ENCODE measurements around the gene GHRHR. TPM values are rescaled to one million over a fixed set of nuclear protein-coding genes. Genes with fewer than 3 reads are reported as not detected.
A peak's percentile ranks its signal among the peaks of the same experiment; 100 is the strongest.

Gene GHRHR
- total RNA-seq (not detected), polyA plus RNA-seq (not detected)
- long read RNA-seq, donor 1, result 0 reads
- long read RNA-seq, donor 2, result 0 reads
- long read RNA-seq, donor 3, result 0 reads

DNA sequence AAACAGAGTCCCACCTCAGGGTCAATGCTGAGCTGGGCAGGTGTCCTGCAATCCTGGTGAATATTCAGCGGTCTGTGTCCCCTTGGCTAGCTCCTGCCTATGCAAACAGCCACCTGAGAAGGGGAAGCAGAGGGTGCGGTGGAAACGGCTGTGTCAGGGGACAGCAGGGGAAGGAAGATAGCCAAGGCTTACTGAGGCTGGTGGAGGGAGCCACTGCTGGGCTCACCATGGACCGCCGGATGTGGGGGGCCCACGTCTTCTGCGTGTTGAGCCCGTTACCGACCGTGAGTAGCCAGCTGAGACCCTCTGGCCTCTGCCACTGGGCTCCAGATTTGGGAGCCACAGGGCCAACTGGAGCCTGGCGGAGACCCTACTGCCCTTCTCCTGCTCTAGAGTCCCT, at the start of gene GHRHR:
Gene GHRHR, plus strand, starts transcription at position 112 of the 400 bp plus-strand sequence. Its CDS starts 116 bp downstream, at position 228.
- ATAC-seq (no peak), DNase-seq (no peak)
- intact Hi-C loops (cut with DNase I), result no loop called here
- Histone ChIP-seq H3K27me3 (no peaks in the 10 kb centered on the region), H3K36me3 (no peaks in the 10 kb centered on the region), H3K4me3 (no peak within 1 kb of the TSS), H3K27ac (no peak within 1 kb of the TSS), H3K9me3 (no peaks in the 10 kb centered on the region), H3K4me1 (no peaks in the 10 kb centered on the region)
- TF ChIP-seq, protein P1, sequence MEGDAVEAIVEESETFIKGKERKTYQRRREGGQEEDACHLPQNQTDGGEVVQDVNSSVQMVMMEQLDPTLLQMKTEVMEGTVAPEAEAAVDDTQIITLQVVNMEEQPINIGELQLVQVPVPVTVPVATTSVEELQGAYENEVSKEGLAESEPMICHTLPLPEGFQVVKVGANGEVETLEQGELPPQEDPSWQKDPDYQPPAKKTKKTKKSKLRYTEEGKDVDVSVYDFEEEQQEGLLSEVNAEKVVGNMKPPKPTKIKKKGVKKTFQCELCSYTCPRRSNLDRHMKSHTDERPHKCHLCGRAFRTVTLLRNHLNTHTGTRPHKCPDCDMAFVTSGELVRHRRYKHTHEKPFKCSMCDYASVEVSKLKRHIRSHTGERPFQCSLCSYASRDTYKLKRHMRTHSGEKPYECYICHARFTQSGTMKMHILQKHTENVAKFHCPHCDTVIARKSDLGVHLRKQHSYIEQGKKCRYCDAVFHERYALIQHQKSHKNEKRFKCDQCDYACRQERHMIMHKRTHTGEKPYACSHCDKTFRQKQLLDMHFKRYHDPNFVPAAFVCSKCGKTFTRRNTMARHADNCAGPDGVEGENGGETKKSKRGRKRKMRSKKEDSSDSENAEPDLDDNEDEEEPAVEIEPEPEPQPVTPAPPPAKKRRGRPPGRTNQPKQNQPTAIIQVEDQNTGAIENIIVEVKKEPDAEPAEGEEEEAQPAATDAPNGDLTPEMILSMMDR (IDR thresholded peaks at IDR 0.05), result no peak
- TF ChIP-seq POLR2A (IDR thresholded peaks at IDR 0.05), result no peak
- WGBS, 4 donors, result 79 to 90% (median 89%) methylated on average over 7 to 11 of the region's 11 CpGs

DNA sequence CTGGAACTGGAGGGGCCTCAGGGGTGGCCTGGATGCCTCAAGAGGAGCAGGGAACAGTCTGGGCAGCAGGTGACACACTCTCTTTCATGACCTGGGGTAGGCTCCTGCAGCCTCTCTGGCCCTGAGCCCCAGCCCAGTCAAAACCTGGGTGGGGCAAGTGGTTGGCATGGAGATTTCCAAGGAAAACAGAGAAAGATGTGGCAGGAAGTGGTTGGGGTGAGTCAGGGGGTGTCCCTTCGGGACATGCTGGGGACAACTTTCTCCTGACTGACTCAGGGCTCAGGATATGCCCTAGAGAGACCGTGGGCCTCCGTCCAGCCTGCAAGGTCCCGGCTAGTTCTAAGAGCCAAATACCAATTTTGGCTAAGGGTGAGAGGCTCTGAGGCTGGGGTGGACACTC, 49.2 kb upstream of the GHRHR start:
- Histone ChIP-seq H3K9me3 (no peaks in the 10 kb centered on the region), H3K36me3 (no peaks in the 10 kb centered on the region), H3K4me3 (peak overlapping the region; percentile 12 to 82 (median 60)), H3K27ac (peak overlapping the region; percentile 7 to 94 (median 82)), H3K27me3 (no peaks in the 10 kb centered on the region), H3K4me1 (peaks cover 9 to 100% (median 75%) of the 10 kb centered on the region in 12 donors)
- ATAC-seq (peak in 3 of 4 donors; percentile 16 to 21 (median 18)), DNase-seq (peak in 2 of 5 donors; percentile 59 to 63)
- TF ChIP-seq POLR2A (IDR thresholded peaks at IDR 0.05), result no peak
- TF ChIP-seq, protein P1 (IDR thresholded peaks at IDR 0.05), result no peak
- intact Hi-C loops (cut with DNase I), result loop anchor here in 4 of 10 donors (5.0 to 10.0 kb wide), 2 partner anchors 97 to 100 kb away; no protein-coding TSS in a partner anchor
- WGBS, 4 donors, result 22 to 29% (median 26%) methylated on average over 1 to 4 of the region's 4 CpGs

DNA sequence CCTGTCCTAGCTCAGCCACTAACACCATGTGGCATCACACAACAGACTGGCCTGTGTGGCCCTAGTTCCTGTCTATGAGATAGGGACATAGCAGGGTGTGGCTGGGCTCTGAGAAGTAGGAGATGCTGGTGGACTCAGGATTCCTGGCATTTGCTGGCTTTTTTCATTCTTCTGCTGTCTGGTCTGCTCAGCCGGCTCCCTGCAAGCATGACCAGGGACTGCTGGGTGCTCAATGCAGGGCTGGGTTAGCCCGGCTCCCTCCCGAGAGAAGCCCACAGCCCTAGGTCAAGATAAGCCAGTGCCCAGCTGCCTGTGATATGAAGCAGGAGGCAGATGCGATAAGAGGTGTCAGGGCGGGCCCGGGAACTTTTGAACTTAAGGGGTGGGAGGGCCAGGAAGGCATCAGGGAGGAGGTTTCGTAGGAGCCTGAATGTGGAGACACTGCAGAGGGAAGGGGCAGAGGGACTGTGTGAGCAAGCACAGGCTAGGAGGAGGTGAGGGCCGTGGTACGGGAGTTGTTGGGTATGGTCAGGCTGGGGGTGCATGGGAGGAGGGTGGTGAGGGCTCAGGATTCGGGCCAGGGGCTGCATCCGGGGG, 48.6 kb upstream of the GHRHR start:
- peaks cover 12 to 100% (median 76%) of the 10 kb centered on the region in 12 donors for H3K4me1 ChIP-seq
- intact Hi-C loops (cut with DNase I), result loop anchor here in 3 of 10 donors (5.0 to 10.0 kb wide), 2 partner anchors 98 to 100 kb away; no protein-coding TSS in a partner anchor
- TF ChIP-seq, protein P1 (IDR thresholded peaks at IDR 0.05), result no peak
- TF ChIP-seq POLR2A (IDR thresholded peaks at IDR 0.05), result no peak
- no peaks in the 10 kb centered on the region for H3K36me3 ChIP-seq
- peak overlapping the region; percentile 7 to 94 (median 82) for H3K27ac ChIP-seq
- H3K4me3 ChIP-seq, result peak overlapping the region; percentile 12 to 82 (median 60)
- no peaks in the 10 kb centered on the region for H3K27me3 ChIP-seq
- whole genome bisulfite sequencing, 4 donors, result 26 to 35% (median 31%) methylated on average over 11 of the region's 11 CpGs
- DNase-seq (peak in 2 of 5 donors; percentile 61), ATAC-seq (peak in 3 of 4 donors; percentile 4 to 49 (median 23))
- H3K9me3 ChIP-seq, result no peaks in the 10 kb centered on the region

DNA sequence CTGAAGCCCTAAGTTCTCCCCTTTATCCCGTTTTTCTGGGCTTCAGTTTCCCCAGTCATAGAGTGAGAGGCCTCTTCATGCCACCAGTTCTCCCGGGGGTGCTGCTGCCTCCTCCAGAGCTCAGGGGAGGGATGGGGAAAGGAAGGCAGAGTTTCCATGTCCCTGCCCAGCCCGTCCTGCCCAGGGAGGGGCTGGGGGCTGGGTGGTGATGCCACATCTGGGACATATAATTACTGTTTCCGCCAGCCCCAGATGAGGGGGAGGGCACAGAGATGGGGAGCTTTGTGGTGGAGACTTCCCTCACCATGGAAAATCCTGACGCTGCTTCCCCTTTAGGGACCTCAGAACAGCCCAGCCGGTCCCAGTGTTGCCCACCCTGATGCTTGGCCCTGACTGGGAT, 48.0 kb upstream of the GHRHR start:
- Histone ChIP-seq H3K4me1 (peaks cover 12 to 100% (median 77%) of the 10 kb centered on the region in 12 donors), H3K27ac (peak overlapping the region; percentile 7 to 94 (median 82)), H3K4me3 (peak overlapping the region in 11 of 12 donors; percentile 12 to 82 (median 63)), H3K27me3 (no peaks in the 10 kb centered on the region), H3K9me3 (no peaks in the 10 kb centered on the region), H3K36me3 (no peaks in the 10 kb centered on the region)
- intact Hi-C loops (cut with DNase I), result loop anchor here in 3 of 10 donors (5.0 to 10.0 kb wide), 2 partner anchors 98 to 101 kb away; no protein-coding TSS in a partner anchor
- ATAC-seq (no peak), DNase-seq (peak in 2 of 5 donors; percentile 21 to 40)
- TF ChIP-seq, protein P1 (IDR thresholded peaks at IDR 0.05), result no peak
- TF ChIP-seq POLR2A (IDR thresholded peaks at IDR 0.05), result no peak
- WGBS, 4 donors, result 41 to 51% (median 46%) methylated on average over 5 to 6 of the region's 6 CpGs

Measured in heart left ventricle (tissue), 16 donors.